Activated CD8-positive, alpha-beta memory T cell treated with anti-CD3 and anti-CD28 coated beads for 24 hours (primary cell): ENCODE measurements around the gene EEF1AKMT2.

ENCODE experiments used
- DNase-seq: peaks from one replicate; pipeline ENCODE4 v3.0.0-alpha.2; 2020

The EEF1AKMT2 gene

DNA sequence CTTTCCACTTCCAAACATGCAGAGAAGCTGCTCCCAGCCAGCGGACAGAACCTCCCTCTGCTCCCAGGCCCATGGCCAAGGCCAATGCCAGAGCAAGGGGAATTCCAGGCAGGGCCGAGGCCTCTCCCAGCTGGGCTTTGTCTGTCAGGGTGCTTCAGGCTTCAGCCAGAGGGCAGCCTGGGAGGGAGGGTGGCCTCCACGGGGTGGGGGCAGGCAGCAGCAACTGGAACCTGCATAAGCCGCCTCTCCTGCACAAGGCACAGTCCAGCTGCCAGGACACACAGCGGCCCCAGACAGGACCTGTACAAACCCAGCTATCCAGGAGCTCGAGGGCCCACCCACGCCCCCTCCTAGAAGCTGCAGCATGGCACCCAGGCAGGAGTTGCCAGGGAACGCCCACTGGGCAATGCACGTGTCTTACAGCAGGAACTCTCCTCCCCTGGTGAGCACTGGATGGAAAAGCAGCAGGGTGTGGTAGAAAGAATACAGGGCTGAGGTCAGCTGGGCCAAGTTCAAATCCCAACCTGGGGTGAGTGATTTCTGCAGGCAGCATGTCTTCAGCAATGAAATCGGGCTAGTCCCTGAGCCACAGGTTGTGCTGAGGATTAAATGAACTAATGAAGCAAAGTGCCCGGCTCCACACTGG, 55.1 kb downstream of the EEF1AKMT2 start:
- peak; percentile 59 for DNase-seq

DNA sequence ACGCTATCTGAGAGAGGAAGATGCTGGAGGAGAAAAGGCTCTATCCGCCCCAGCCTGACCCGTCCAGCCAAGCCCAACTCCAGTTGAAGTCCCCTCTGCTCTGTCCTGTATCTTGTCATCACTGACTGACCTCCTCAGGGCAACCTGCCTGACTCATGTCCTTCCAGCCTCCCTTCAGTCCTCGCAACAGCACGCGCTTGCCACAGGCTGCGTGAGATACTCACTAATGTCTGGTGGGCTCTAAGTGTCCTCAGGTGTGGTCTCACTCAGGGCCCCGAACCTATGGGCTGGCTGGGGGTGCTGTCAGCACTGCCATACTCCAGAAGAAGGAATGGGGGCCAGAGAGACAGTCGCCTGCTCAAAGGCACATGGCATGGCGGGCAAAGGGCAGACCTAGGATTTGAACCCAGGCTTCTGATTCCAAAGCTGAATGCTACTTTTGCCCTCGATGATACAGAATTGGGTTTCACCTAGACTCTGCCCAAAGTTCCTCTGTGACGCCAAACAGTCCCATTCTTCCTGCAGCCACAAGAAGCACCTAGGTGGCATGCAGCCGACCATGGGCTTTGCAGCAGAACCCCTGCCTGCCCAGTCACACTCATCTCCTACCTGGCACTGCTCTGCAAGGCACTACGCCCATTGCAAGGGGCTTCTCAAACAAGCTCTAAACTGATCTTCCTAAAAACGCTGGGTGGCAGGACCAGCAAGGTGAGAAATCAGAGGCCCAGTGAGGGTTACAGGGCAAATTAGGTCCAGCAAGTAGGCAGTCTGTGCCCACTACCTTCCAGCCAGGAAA, 56.0 kb downstream of the EEF1AKMT2 start:
- DNase-seq: peak; percentile 49

DNA sequence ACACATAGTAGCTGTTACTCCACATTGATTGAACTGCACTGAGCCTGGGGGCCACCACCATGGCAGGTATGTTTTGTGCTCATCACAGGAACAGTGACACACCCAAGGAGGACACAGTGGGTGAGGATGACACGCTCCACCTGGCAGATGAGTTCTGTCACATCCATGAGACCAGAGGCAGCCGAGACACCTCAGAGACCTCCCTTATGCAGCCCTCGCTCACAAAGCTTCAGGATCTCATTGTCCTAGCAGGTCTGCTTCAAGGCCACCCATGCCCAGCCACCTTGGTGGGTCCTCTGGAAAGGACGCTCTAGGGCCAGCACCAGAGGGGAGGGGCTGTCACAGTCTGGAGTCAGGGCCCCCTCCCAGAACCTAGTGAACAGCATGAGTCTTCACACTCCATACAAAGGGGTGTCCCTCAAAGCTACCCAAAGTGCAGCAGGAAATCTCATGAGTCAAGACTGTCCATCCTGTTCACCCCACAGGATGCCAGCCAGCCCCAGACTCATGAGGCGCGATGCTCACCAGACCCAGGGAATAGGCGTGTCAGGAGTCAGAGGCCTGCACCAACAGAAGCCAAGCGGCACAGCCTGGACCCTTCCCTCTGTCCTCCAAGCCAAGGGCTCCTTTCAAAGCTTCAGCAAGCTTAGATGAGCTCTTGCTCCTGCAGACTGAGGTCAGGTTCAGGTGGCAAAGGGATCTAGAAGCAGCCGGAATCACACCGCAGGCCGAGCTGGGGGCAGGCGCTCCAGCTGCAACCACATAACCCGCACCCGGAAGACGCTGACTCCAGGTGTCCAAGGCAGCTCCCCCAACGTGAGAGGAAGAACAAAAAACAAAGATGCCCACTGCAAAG, 57.1 kb downstream of the EEF1AKMT2 start:
- DNase-seq: peak; percentile 66

DNA sequence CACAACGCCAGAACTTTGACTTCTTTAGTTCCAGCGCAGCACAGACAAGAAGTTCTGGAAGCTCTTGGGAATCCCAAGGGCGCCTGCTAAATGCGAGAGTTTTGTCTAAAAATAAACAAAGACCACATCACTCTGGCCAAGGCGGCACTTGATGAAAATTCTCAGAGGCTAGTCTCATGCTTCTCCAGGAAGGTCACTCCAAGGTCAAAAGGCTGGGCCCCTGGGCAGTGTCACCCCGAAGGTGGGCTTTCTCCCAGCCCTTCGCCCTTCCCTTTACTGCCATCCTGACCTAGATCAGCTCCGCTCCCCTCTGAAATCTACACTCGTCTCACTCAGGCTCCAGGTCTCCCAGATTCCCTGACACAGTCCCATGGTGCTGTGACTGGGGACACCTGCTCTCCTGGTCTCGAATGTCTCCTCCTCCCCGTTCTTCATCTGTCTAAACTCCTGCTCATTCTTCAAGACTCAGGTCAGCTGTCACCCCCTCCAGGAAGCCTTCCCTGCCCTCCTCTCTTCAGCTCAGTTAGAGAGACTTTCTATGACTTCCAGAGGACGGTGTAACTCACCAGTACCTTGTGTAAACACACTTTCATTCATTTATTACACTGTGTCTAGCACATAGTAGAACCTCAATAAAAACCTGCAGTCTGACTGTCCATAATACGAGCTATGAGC, 58.0 kb downstream of the EEF1AKMT2 start:
- peak; percentile 55 for DNase-seq

DNA sequence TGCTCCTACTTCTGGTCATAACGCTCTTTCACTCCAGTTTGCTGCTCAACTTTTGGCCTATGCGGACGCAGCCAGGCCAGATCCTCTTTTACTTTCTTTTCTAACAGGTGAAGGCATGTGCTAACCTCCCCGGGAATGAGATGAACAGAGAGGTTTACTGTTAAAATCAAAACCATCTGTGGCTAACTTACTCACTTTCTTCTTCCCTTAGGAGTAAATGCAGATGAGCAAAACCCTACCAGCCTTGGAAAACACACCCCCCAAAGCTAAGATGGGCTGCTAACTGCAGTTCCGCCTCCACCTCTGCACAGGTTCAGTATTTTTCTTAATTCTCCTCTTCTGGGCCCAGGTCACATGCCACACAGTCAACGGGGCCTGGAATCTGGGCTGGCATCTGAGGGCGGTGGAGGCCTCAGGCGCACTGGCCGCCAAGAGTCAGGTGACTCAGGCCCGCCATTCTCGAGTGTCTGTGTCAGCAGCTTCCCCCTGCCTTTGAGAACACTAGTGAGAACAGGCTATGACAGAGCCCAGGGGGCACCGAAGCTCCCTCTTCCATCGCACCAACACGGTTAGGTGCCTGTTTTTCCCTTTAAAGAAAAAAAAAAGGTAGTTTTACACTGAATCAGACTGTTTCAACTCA, 58.6 kb downstream of the EEF1AKMT2 start:
- DNase-seq: peak; percentile 83

DNA sequence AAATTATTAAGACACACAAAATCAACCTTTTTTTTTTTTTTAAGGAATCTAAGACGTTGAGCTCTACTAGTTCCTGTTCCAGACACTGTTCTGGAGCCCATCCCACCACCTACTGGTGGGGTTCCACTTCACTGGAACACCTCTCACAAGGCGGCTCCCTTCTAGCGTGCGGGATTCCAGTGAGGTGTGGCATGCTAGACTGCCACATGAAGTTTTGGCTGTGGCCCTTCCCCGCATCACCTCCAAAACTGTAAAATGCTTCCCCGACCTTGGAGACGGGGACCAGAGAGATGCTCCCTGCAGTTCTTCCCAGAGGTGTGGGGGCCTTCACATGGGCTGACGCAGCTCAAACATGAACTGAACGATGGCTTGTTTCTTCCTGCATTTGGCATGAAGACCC, 60.1 kb downstream of the EEF1AKMT2 start:
- no peak for DNase-seq

DNA sequence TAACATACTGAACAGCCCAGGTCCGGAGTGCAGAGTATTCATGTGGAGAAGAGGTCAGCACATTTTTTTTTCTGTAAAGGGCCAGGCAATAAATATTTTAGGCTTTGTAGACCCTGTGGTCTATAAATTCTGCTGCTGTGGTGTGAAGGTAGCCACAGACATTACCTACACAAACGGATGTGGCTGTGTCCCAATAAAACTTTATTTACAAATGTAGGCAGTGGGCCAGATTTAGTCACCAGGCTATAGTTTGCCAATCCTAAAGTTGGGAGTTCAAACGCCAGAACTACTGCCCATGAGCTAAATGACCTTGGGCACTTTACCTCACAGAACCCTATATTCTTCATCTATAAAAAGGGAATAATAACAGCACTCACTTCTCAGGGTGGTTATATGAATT, 60.9 kb downstream of the EEF1AKMT2 start:
- DNase-seq: no peak

DNA sequence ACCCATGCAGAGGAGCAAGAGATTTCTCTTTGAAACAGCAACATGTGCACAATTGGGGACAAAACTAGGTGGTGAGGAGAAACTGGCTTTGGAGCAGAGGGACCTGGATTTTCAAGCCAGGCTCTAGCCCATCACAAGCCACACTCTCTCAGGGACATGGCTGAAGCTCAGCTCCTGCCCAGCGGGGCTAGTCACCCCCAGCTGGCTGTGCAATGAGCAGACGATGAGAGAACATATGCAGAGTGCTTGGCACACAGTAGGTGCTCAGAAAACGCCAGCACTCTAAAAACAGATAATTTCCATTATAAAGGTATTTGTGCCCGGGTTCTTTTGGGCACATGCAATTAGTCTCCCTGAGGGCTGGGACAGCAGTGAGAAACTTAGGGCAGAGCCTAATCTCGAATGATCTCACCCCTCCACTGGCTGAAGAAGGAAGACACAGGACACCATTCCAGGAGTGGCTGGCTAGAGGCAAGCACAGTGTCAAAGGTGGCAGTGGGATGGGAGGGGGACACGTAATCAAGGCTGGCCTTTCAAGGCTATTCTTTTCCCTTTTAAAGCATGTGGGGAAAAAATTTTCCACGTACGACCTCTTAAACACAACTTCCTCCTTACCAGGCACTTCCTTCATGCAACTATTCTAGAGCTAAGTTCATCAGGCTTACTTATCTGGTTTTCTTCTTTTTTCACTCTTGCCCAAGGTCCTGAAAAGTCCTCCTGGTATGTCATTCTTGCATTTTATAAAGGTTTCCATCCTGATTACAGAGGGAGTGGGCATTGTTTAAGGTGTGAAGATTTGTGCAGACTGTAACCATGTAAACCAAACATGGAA, 62.6 kb downstream of the EEF1AKMT2 start:
- DNase-seq: peak; percentile 66

DNA sequence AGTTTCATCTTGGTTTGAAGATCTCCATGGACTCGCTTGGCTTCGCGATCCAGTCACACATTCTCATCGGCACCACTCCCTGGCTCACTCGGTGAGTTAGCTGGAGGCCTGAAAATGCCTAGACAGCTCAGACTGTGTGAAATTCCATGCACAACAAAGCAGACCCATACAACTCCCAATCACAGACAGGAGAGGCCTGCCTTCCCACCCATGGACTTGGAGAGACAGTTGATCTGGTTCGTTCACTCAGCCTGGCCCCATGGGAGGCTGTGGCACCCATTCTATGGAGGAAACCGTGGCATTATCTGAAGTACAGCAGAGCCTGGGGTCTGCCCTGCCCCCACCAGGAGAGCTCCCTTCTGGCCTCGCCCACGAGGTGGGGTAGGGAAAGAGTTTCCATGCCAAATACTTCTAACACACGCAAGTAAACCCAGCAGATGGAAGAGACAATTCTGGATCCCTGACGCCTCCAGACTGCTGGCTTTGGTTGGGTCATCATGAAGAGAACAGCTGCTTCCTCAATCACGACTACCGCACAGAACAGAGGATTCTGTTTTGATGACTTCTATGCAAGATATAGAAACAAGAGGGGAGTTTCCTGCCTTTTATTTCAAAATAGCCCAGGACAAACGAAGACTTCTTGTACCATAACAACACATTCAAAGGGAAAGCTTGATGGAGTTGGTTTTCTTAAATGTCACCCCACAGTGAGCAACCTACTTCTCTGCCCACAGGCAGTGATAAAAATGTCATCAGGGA, 63.4 kb downstream of the EEF1AKMT2 start:
- DNase-seq: peak; percentile 68

DNA sequence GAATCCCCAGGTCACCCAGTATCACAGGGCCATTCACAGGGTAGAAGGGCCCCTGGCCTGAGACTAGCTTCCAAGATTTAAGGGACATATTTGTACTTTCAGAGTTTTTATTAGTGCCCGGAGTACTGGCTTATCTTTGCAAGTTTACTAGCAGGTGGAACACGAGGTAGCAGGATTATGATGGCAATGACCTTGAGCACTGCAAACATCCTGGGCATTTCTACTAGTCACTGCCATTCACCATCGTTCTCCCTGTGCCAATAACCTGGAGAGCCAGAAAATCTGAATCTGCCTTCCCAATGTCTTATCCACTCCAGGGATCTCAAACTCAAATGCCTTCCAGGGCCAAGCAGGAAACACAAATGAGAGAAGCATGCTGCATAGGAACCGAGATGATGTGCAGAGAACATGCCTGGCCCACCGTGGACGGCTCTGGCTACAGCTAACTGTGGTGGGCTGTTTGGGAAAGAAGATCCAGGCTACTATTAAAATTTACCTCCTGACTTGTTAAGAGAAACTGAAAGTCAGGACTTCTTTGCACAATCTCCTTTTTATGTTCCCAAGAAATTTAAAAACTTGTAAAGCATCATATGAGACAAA, 64.2 kb downstream of the EEF1AKMT2 start:
- peak; percentile 44 for DNase-seq

DNA sequence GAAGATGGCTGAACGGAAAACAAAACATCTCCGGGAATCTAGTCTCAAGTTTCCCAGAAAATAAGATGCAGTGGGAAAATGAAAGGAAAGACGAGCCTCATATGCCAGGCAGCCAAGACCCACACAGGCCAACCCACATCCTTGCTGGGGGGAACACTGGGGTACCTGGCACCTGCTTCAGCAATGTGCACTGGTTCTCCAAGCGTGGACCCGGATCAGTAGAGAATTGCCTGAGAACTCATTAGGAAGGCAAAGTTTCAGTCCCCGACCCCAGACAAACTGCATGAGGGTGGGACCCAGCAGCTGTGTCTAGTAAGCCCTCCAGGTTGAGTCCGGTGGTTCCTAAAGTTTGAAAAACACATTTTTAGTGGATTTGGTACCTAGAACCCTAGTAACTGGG, 65.9 kb downstream of the EEF1AKMT2 start:
- DNase-seq: no peak

DNA sequence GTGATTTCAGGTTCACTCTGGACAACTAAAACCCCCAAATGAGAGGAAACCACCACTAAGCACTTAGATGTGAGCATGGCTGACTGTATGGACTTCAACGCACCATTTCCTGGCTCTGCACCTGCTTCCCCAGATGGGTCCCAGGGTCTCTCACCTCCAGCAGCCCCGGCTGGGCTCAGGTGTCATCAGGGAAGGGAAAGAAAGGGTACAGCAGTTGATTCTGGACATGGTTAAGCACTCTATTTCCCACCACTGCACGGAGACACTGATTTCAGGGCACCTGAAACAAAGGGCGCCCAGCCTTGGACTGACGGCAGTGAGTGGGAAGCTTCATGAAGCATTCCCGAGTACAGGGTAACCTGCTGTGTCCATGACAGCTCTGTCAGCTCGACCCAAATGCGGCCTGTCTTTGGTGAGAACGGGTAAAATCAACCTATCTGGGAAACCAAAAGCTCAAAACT, 66.5 kb downstream of the EEF1AKMT2 start:
- DNase-seq: no peak

DNA sequence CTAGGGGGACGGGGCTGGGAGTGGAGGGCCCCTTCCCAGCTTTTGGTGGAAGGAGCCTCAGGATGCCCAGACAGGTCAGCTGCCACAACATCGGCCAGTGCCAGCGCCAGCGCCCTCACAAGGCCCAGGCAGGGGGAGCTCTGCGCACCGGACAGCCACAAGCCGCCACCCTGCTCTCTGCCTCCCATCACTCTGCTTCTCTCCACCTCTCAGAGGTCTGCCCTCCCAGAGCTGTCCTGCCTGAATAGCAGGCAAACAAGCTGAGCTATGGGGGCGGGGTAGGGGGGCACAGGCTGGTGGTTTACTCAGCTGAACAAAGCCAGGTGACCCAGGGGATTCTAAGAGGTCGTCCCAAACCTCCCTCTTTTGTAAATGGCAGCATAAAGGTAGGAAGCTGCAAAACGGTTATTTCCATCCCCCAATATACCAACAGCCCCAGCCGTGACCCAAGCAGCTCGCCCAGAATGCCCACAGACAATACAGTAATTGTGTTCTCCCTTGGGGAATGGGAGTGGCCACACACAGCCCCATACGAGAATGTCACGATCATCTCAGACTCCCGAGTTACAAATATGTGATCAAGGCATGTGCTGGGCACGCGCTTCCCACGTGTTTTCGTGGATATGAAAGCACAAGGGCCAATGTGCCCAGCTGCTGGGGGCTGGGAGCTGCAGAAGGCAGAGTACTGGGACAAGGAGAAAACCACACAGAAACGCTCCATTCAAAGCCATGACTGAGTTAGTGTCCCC, 67.2 kb downstream of the EEF1AKMT2 start:
- DNase-seq: no peak

DNA sequence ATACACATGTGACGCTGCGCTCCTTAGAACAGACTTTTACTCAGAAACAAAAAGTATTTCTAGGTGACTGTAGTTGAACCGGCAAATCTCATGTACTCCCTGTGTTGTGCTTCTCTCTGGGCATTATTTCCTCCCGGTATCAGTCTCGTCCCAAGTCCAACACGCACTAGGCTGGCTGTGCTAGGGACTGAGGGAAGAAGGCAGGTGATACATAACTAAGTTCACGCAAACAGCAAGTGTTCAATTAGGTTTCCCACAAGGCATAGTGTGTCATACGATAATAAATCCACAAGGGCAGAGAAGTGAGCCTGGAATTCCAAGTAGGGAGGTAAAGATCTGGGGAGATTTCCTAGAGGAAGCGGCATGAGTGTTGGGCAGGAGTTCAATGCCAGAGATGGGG, 67.9 kb downstream of the EEF1AKMT2 start:
- DNase-seq: no peak

DNA sequence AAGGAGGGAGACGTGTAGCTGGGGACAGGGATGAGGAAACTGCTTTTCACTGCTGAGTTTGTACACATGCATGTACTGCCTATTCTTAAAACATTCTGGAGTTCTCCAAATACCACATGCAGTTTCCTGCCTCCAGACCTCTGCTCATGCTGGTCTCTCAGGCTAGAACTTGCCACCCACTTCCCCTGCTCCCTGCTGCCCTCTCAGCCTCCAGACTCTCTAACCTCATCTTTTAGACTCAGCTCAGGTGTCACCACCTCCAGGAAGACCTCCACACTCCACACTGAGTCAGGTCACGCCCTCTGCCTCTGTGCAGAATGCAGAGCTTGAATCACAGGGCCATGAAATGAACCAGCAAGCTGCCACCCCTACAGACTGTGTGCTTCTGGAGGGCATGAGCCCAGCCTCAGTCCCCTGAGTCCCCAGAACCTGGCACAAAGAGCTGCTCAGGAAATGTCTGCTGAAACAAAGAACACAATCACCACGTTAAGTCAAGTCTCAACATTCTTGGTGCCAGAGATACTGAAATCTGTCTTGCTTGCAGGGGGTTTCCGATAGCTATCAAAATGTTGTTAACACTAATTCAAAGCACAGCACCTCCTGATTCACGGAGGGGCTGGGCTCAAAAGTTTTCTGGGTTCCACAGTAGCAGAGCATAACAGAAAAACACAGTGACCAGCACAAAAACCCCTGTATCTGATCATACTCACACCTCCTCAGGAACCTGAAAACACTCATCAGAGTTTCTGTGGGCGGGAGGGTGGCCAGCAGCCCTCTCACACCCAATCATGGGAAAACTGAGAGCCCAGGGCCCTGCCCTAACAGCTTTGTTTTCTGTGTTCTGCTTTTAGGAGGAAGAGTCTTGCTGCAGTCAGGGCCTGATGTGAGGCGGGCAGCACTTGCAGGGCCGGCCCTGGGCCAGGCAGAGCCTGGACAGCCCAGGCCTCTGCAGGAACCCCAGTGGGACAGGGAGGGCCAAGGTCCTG, 68.6 kb downstream of the EEF1AKMT2 start:
- DNase-seq: peak; percentile 79

DNA sequence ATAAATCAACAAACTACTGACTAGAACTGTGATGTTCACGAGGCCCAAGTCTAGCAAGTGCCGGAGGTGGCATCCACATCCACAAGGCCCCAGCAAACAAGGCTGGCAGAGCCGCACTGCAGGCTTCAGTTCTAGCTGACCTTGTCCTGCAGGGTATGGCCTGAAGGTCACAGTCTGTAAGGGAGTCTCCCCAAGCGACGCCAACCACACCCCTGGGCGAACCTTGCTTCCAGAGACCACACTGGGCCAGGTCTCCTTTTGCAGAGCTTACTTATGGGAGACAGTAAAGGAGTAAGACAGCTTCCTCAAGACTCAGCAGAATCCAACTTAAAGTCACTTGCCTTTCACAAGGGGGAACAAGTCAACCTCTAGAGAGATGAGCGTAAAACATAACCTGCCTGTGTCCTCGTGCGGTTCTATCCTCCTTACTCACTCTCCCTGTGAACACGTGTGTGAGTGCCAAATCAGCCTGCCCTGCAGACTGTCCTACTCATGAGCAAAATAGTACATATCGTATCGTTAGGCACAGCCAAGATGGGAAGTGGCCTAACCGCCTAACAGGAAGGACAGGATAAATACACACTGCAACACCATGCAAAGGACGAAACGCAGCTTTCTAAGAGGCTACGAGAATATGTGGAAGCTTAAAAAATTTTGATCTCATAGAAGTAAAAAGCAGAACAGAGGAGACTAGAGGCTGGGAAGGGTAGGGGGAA, 70.2 kb downstream of the EEF1AKMT2 start:
- DNase-seq: no peak

DNA sequence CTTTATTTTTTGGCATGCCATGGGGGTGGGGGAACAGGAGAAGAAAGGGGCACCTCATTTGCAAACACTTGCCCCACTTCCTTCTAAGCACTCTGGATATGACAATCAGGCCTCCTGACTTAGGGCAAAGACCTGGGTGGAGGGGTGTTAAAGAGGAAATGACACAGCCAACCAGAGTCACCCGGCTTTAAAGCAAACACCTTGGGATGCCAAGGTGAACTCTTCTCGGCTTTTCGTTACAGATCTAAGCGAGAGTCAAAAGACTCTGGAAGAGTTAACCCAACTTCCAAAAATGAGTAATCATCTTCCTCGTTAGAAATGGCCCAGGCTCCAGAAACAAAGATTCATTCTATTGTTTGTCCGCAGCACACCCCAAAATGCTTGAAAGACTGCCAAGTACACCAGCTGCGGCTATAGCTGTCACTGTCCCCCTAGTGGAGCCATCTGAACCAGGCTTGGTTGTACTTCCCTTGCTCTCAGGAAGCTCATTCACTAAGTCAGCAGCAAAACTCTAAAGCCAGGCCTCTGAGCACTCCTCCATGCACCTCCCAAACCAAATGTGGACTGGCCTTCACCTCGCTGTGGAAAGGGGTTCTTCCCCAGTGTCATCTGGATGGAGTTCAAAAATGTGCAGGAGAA, 72.4 kb downstream of the EEF1AKMT2 start:
- DNase-seq: no peak
